Measurements from ENCODE around the gene TRIM49D2.
"Not testable (repeated sequence)": the region's sequence is repeated elsewhere in the genome, so short reads cannot be mapped to it uniquely, and the experiment has no call there.

The TRIM49D2 gene, protein sequence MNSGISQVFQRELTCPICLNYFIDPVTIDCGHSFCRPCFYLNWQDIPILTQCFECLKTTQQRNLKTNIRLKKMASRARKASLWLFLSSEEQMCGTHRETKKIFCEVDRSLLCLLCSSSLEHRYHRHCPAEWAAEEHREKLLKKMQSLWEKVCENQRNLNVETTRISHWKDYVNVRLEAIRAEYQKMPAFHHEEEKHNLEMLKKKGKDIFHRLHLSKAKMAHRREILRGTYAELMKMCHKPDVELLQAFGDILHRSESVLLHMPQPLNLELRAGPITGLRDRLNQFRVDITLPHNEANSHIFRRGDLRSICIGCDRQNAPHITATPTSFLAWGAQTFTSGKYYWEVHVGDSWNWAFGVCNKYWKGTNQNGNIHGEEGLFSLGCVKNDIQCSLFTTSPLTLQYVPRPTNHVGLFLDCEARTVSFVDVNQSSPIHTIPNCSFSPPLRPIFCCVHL

DNA sequence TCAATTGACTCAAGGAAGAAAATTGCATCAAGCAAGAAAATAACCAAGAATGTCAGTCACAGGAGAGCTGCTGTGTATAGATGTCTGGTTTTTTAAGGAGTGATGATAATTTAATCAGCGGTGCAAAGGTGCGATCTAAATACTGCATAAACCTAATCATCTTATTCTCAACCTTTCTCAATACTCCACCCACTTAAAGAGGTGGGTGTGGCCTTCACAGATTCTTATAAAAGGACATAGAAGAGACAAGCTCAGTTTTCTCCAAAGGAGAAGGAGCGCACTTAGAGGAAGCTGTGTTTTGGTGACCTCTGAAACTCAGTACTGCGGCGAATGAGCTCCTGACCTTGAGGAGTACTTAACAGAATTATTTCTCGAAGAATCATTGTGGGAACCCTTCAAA, at the start of gene TRIM49D2:
TSS of gene TRIM49D2 (plus strand) at position 301 of the 400 bp plus-strand sequence. CDS start 2,698 bp downstream, outside the sequence.
- DNase-seq (ENCODE audit: low read depth in 1 of 2, low spot score in 1 of 2), result not testable (repeated sequence)

DNA sequence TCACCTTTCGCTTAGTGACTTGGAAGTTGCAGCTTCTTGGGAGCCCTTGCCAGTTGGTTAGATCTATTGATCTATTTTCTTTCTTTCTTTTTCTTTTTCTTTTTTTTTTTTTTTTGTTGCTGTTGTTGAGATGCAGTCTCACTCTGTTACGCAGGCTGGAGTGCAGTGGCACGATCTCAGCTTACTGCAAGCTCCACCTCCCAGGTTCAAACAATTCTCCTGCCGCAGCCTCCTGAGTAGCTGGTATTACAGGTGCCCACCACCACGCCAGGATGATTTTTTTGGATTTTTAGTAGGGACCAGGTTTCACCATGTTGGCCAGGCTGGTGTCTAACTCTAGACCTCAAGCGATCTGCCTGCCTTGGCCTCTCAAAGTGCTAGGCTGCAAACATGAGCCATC, 46.4 kb upstream of the TRIM49D2 start:
- DNase-seq (ENCODE audit: low read depth in 1 of 2, low spot score in 1 of 2), result not testable (repeated sequence)

DNA sequence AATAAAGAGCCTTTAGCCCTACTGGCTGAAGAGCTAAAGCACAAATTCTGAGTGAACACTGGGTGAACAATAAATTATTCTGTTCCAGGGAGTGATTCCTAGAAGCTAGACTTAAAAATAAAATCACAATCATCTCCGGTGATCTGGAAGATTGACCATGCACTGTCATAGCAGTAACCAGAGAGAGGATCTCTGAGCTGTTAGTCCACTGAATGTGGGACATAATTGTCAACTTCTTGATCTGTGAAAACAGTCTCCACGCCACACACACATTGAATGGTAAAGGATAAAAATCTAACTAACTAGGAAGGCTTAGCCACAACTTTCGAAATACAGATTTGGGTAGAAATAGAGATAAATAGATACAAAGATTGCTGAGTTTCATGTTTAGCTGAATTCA, 30.6 kb upstream of the TRIM49D2 start:
- not testable (repeated sequence) for DNase-seq (ENCODE audit: low read depth in 1 of 2, low spot score in 1 of 2)

DNA sequence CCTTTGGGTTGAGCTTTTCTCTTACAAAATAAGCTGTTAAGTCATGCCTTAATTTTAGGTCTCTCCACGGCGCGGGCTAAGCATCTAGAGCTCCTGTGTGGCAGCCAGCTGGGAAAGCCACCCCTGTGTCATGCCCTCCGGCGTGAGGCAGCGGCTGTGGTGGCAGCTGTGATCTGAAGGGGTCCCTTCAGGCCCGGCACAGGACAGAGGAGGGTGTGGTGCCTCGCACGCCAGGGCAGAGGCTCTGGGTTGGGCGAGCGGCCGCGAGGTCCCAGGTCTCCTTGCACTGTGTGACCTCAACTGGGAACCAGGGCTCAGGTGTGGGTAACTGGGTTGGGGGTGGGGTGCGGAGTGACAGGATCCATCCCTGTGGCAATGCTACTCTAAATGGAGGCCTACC, 23.1 kb upstream of the TRIM49D2 start:
- DNase-seq (ENCODE audit: low read depth in 1 of 2, low spot score in 1 of 2), result not testable (repeated sequence)

DNA sequence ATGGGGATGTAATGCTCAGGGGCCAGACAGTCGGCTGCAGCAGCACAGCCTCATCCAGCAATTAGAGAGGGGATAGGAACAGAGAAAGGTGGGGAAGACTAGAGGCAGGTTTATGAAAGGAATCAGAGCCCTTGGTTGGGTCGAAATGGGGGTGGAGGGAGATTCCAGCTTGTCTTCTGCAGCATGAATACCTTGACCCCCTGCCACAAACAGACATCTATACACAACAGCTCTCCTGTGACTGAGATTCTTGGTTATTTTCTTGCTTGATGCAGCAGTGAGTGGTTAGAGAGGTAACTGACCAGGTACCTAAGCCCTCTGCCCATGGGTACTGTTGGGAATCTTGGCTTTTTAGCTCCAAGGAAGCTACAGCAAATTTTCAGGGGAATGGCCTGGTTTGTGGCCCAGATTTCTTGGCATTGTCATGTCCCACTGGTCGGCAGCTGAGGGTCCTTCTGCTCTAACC, 1.6 kb upstream of the TRIM49D2 start, which contains the start of gene TRIM49D1:
TSS of gene TRIM49D1 (minus strand) at position 51 of the 466 bp plus-strand sequence. CDS start 4,535 bp downstream, outside the sequence.
- no peak for DNase-seq (ENCODE audit: low read depth in 1 of 2, low spot score in 1 of 2)

DNA sequence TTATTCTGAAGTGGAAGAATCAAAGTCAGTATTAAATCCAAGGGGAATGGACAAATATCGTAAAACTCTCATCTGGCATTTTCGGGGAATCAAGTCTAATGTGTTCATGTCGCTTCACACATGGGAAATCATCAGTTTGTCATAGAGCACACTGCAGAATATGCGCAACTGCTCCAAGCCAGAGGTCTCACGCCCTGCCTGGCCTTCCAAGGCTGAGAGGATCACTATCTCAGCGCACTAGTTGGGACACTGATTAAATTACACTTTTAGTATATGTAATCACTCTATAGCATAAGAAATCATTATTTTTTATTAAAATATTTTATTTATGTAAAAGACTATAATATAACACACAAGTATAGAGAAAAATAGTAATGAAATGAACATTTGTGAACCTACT, 37.0 kb downstream of the TRIM49D2 start:
- DNase-seq (ENCODE audit: low read depth in 1 of 2, low spot score in 1 of 2), result not testable (repeated sequence)

DNA sequence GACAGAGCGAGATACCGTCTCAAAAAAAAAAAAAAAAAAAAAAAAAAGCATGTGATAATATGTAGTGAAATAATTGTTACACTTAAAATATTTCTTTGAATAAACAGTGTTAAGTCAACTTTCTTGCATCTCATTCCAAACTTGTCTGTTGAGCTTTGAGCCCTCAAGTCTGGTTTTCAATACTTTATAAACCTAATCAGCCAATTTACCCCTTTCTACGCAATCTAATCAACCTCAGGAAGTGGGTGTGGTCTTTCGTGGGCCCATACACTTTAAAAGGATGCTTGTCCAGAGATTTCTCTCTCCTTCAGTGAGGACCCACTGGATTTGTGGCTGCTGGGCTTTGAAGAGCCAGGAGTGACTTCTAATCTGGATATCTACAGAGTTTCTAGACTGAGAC, 41.9 kb downstream of the TRIM49D2 start, which contains the start of gene TRIM64:
TSS of gene TRIM64 (plus strand) at position 301 of the 400 bp plus-strand sequence. CDS start 2,467 bp downstream, outside the sequence.
- DNase-seq (ENCODE audit: low read depth in 1 of 2, low spot score in 1 of 2), result not testable (repeated sequence)
